Ecto neural progenitor cell (in vitro differentiated cells): ENCODE data around the gene MYO7A.

Experiments used
- DNase-seq: peaks from one replicate; pipeline ENCODE4 v3.0.0-alpha.2; 2018; ENCODE audit warnings: low spot score

Gene MYO7A

GRCh38 chr11:77129069-77129841 lies 1.2 kb downstream of the MYO7A start:
- no peak for DNase-seq

GRCh38 chr11:77129842-77130756 lies 2.1 kb downstream of the MYO7A start:
- no peak for DNase-seq

- no peak for DNase-seq
Observed at GRCh38 chr11:77130763-77131513, 2.9 kb downstream of the MYO7A start.

- DNase-seq, result no peak
Observed at GRCh38 chr11:77131560-77131959, 3.5 kb downstream of the MYO7A start.

- DNase-seq, result no peak
Observed at GRCh38 chr11:77135069-77135468, 7.0 kb downstream of the MYO7A start.

GRCh38 chr11:77136074-77136473 lies 8.0 kb downstream of the MYO7A start:
- no peak for DNase-seq

- DNase-seq, result no peak
Observed at GRCh38 chr11:77136784-77137420, 8.9 kb downstream of the MYO7A start.

GRCh38 chr11:77137421-77137820 lies 9.4 kb downstream of the MYO7A start:
- no peak for DNase-seq

- no peak for DNase-seq
Observed at GRCh38 chr11:77138106-77138649, 10.1 kb downstream of the MYO7A start.

GRCh38 chr11:77139201-77139600 lies 11.2 kb downstream of the MYO7A start:
- DNase-seq, result no peak

GRCh38 chr11:77140231-77140851 lies 12.3 kb downstream of the MYO7A start:
- DNase-seq, result peak; percentile 66

GRCh38 chr11:77141034-77141433 lies 13.0 kb downstream of the MYO7A start:
- no peak for DNase-seq

- no peak for DNase-seq
Observed at GRCh38 chr11:77141475-77141874, 13.4 kb downstream of the MYO7A start.

- no peak for DNase-seq
Observed at GRCh38 chr11:77142091-77142975, 14.3 kb downstream of the MYO7A start.

- DNase-seq, result no peak
Observed at GRCh38 chr11:77143405-77144020, 15.5 kb downstream of the MYO7A start.

- DNase-seq, result no peak
Observed at GRCh38 chr11:77144196-77144856, 16.3 kb downstream of the MYO7A start.

- DNase-seq, result no peak
Observed at GRCh38 chr11:77144857-77145428, 16.9 kb downstream of the MYO7A start.

- DNase-seq, result no peak
Observed at GRCh38 chr11:77146261-77147035, 18.4 kb downstream of the MYO7A start.
